HG03097 (cell line): ENCODE results near the gene SMTNL2.
"Not testable (repeated sequence)": the region's sequence is repeated elsewhere in the genome, so short reads cannot be mapped to it uniquely, and the experiment has no call there.

Experiments used
- ATAC-seq: cut with Tn5 transposase; IDR thresholded peaks from one replicate; pipeline ENCODE4 v1.9.1; 2021; ENCODE audit not compliant: unreplicated experiment, low FRiP score

The SMTNL2 gene

DNA sequence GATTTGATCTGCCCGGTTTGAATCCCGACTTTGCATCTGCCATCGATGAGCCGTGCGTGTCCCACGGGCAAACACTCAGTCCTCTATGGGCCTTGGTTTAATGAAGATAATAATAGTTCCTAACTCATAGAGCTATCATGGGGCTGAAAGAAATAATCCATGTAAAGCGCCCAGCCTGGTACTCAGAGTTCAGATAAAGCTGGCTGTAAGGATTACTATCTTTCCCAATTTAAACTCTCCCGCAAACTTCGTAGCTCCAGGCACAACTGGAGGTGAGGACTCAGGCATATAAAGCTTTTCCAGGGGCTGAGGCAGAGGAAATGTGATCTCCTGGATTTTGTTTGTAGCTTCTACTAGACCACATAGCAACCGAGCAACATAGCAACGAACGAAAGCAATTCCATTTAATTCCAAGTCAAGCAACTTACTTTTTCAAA is 40.9 kb downstream of the SMTNL2 start:
- no peak for ATAC-seq

DNA sequence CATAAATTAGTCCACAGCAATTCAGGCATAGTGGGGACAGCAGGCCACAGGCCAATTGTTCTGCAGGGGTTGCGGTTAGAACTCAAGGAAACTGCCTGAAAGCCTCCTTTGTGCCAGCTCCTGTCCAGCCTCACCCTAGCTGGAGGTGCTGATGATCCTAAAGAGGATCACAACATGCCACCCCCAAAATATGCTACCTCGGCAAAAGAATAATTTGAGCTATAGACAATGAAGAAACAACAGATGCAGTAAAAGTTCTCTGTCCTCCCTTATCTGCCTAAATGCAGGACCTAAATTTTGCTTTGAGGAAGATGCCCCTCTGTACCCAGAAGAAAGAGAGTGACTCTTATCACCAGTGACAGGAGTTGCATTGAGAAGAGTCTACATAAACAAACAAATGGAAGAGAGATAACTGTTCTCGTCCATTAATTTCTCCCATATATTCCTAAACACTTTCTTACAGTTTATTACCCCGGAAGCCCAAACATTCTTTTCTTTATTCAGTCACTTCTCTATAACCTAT is 42.5 kb downstream of the SMTNL2 start:
- no peak for ATAC-seq

DNA sequence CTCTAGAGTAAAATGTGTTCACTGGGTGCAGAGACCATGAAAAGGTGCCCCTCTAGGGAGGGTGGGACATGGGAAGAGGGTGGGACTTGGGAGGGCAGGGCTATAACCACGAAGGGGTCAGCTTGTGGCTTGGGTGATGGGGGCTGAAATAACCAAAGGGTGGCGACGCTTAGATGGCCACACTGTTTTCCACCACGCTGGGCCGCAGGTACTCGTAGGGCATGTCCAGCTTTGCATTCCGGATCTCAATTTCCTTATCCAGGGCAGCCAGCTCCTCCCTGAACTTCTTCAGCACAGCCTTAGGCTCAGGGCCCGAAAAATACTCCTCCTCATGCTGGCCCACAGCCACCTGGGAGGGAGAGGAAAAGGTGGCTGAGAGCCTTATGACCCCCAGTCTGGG is 47.1 kb downstream of the SMTNL2 start:
- ATAC-seq = no peak

DNA sequence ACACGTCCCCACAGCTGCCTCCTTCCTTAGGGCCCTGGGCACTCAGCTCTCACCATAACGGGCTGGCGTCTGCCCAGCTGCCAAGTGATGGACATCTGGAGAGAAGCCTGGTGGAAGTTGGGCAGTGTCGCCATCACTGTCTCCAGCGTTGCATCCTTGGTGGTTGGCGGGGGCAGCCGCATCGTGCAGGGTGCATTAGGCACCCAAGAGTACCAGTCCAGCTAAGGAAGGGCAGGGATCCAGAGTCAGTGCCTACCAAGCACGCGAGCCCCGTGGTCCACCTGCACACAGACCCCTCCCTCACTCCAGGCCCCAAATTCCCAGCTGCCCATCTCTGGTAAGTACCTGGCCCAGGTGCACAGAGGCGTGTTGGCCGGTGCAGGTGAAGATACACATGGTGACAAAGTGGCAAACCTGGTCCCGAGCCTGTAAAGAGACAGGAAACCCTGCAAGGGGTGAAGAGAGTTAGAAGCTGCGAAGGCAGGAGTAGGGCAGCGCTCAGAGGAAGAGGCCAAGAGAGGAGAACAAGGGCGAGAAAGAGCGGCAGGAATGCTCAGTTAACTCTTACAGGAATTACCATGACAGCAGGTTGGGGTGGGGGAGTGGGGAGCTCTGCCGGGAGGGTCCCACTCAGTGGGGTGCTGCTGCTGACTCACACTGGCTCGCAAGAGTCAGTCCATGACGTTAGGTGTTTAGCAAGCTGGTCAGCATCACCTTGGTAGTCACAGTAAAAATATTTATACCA is 47.7 kb downstream of the SMTNL2 start:
- no peak for ATAC-seq

DNA sequence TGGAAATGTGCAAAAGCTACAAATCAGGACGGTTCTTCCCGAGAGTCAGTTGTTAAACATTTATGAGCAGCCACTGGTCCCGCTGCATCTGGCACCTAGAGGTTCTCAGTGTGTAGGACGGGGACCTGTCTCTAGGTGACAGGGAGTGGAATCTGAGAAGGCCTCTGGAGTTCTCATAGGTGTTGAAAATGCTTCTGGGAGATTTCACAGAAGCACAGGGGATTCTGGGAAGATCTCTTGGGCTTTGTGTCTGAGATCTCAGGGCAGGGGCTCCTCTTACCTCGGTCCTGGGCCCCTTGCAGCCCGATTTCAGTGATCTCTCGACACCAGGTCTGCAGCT is 48.2 kb downstream of the SMTNL2 start:
- ATAC-seq = no peak

DNA sequence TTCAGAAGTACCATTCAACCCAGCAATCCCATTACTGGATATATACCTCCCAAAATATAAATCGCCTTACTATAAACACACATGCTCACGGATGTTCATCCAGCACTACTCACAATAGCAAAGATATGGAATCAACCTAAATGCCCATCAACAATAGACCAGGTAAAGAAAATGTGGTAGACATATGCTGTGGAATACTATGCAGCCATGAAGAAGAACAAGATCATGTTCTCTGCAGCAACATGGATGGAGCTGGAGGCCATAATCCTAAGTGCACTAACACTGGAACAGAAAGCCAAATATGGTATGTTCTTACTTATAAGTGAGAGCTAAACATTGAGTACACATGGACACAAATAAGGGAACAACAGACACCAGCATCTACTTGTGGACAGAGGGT is 49.3 kb downstream of the SMTNL2 start:
- no peak for ATAC-seq

DNA sequence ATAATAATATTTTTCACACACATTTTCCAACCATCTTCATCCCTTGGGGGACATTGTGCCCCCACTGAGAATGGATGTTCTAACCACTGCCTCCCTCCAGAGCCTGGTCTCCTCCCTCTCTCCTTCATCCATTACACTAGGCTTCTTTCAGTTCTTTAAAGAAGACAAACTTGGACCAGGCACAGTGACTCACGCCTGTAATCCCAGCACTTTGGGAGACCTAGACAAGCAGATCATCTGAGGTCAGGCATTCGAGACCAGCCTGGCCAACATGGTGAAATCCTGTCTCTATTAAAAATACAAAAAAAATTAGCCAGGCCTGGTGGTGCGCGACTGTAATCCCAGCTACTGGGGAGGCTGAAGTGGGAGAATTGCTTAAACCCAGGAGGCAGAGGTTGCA is 50.6 kb downstream of the SMTNL2 start:
- ATAC-seq = no peak

DNA sequence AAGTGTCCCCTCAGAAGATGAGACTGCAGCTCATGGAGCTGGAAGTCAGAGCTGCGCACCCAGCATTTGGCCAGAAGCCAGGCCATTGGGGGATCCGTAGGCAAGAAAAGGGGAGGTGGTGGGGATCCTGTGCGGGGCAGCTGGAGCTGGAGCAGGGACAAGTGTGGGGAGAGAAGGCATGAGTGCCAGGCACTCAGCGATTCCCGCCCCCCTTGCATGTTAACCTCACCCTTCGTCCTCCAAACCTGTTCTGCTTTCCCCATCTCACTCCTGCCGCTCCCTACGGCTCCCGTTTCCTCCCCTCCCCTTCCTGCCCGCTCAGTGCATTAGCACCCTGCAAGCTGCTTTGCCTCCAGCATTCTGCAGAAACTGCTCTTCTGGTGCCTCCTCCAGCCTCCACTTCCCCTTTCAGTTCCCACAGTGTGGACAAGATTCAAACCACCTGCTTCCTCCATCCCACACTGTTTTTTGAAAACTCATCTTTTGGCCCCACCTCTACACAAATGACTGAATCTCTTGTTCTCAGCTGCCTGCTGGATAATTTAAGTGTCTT is 51.6 kb downstream of the SMTNL2 start:
- ATAC-seq = no peak

DNA sequence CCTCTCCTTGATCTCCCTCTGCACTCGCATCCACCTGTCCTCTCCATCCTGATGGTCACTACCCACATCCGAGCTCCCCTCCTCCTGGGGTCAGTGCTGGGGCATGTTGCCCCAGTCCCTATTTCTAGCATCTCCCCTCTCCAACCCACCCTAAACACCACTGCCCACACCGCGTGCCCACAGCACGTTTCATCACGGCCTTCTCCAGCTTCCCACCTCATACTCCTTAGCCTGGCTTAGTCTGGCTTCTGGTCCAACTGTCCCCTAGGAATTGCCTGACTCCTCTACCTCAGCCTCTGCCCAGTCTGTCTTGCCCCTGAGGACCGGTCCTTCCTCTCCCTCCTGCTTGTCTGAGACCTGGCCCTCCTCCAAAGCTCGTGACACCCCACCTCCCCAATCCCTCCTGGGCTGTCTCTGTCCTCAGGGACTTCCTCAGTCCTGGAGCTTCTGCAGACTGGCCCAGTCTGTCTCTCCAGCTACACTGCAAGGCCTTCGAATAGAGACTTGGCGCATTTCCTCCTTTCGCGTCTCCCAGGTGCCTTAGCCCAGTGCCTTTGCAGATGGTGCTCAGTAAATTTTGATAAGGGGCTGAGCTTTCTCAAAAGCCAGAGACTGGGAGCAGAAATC is 52.3 kb downstream of the SMTNL2 start:
- no peak for ATAC-seq

DNA sequence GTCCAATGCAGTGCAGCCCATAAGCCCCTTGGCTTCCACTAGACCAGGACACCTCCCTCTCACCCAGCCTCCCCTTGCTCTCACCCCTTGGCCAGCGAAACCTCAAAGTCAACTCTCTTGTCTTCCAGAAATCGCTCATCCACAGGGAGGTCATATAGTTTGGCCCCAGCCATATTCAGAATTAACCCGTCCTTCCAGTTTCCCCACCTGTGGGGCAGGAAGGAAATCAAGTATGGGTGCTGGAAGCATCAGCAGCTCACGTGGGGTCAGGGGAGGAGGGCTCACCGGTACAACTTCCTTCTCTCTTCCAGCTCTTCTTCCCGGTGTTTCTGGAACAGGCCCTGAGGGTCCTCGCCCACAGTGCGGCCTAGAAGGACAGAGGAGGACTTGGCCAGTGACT is 54.4 kb downstream of the SMTNL2 start:
- ATAC-seq = not testable (repeated sequence)

DNA sequence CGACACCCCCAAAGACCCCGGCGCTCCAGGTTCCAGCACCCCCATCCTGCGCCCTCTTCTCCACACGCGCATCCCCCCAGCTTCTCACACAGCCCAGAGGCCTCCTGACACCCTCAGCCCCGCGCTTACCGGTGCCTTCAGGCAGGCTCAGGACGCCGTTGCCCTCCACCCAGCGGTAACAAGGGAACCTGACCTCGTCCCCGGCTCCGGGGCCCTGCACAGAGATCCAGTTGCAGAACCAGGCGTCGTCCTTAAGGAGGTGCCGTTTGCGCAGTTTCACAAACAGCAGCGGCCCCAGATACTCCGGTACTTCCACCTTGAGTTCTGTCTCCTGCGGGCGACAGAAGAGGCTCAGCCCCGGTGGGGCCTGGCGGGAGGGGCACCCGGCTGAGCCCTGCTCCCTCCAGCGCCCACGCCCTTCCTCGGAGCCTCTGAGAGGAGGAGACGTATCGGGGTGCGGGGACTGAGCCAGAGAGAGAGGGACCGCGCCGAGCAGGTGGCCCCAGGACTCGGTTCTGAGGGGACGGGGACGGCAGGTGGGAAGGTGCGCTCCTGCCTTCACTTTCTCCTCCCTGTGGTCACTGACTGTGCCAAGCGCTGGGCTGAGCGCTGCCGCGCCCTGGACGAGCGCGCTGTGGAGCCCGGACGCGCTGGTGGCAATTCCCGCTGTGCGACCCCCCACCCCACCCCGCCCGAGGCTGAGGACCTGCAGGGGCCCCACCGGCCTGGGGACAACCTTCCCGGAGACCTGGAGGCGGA is 55.2 kb downstream of the SMTNL2 start:
- ATAC-seq = not testable (repeated sequence)

DNA sequence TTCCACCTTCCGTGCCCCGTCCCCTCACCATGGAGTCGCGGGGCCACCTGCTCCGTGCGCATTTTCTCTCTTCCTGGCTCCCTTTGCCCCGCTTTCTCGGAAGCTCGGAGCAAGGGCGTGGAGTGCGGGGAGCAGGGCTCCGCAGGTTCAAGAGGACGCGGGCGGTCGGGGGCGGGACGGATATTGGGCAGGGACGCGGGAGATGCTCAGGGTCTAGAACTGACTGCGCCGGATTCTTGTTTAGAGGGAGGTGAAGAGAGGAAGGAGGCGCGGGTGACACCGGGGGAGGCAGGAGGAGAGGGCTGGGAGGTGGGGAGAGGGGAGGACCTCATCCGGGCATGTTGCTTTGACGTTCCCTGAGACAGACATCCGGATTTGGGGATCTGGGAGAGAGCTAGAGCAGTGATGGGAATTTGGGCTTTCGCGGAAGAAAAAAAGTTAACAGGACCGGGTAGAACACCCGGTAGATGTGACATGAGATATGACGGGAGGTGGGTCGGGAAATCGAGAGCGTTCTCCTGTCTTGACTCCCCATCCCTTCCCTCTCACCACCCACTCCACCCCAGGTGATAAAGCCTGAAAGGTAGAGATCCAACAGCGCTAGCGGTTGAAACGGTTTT is 56.4 kb downstream of the SMTNL2 start:
- ATAC-seq = not testable (repeated sequence)

DNA sequence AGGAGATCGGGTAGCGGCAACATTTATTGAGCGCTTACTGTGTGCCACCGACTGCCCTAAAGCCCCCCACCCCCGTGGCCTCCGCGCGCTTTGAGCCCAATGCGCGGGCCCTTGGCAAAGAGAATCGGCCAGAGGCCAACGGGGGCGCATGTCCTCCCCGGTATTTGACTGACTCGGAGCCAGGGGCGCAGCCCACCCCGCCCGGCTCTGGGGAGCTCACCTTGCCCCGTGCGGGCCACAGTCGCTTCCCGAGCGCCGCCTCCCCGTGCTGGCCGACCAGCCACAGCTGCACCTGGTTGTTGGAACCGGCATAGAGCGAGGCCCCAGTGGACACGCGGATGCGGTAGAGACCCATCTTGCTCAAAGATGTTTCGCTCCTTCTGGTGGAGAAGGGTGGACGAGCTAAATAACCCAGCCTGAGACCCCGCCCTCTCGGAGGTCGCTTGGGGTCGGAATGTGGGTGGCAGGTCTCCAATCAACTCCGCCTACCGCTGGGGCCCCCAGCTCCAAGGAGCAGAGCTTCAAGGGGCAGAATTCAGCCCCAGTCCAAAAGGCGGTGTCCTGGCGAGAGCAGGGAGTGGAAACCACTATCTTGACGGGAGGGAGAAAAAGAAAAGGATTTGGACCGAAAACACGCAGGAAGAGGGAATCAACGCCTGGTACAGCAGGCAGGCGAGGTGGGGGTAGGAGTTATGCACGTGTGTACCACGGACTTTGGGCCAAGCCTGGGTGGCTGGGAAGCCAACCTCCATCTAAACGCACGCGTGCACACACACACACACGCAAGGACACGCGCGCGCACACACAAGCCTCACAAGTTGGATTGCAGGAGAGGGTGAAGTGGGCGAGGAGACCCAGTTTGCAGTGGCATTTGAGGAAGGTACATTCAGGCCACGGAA is 57.2 kb downstream of the SMTNL2 start, which contains the start of gene ALOX15:
ALOX15 (minus strand) TSS at position 382 of the 899 bp plus-strand sequence; CDS start at position 355, 27 bp downstream.
- no peak for ATAC-seq

DNA sequence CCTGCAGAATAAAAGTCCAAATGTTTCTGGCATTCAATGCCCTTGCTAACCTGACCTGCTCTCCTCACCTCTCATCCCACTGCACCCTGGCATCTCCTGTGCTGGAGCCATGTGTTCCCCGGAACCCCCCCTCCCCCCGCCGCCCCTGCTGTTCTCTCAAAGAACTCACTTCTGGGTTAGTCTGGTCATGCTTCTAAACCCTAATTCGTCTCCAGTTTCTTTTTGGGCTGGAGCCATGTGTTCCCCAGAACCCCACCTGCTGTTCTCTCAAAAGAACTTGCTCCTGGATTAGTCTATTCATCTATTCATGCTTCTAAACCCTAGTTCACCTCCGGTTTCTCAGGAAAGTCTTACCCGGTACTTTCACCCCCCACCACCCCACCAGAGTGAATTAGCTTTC is 58.0 kb downstream of the SMTNL2 start:
- no peak for ATAC-seq

DNA sequence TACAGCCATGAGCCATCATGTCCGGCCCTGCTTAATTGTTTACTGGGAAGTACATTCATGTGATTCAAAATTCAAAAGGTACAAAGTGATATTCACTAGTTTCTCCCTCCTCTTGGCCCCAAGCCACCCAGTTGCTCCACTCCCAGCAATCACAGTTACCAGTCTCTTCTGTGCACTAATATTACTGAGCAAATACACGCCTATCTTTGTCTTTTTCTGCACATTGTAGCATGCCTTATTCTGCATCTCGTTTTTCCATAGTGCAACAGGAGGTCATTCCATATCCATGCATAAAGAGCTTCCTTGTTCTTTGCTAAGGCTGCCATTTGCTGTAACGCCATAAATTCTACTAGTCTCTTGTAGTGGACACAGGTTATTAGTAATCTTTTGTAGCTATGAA is 59.3 kb downstream of the SMTNL2 start:
- ATAC-seq = no peak

DNA sequence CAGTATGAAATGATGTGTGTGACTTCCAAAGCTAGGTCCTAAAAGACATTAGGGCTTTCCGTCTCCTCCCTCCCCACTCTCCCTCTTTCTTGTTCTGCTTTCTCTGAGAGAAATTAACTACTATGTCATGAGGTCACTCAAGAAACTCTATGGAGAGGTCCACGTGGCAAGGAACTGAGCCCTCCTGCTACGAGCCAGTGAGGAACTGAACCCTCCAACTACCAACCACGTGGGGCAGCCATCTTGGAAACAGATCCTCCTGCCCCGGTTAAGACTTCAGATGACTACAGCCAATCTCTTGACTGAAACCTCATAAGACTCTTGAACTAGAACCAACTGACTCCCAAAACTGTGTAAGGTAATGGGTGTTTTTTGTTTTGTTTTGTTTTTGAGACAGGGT is 61.3 kb downstream of the SMTNL2 start:
- ATAC-seq = no peak

DNA sequence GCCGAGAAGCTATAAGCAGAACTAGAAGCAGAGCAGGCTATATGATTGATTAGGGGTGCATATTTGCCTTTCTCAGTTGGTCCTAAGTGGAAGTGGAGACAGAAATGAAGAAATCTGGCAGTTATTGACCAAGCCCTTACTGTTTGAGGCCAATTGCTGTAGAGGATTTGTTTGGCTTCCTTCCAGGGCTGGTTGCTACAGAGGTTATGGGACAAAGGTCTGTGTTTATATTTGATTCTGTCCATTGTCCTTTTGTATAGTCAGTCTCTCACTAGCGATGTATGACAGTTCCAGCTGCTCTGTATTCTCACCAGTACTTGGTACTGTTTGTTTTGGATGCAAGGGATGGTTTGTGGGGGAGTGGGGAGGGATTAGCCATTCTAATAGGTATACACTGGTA is 64.4 kb downstream of the SMTNL2 start:
- no peak for ATAC-seq

DNA sequence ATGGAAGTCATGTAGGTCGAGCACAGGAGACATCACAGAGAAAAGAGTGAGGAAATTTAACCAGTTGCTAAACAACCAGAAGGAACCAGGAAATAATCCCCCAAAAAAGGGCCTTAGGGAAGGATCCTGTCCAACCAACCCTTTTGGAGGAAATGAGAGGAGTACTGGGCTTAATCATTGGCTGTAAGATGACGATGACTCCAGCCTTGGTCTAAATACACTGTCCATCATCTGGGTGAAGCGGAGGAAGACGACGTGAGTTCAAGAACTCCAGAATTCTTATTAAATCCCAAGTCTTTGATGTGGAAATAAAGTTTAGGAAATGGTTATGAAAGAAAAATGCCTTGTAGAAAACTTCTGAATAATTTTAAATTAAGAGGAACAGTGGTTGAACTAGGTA is 68.7 kb downstream of the SMTNL2 start:
- no peak for ATAC-seq

DNA sequence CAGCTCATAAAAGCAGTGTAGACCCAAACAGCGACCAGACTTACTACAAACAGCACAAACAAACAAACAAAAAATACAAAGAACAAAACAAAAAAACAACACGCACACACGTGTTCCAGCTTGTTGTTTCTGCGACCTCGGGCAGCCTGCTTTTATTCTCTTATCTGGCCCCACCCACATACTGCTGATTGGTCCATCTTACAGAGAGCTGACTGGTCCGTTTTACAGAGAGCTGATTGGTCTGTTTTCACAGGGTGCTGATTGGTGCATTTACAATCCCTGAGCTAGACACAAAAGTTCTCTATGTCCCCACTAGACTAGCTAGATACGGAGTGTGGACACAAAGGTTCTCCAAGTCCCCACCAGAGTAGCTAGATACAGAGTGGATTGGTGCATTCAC is 71.6 kb downstream of the SMTNL2 start:
- ATAC-seq = not testable (repeated sequence)

DNA sequence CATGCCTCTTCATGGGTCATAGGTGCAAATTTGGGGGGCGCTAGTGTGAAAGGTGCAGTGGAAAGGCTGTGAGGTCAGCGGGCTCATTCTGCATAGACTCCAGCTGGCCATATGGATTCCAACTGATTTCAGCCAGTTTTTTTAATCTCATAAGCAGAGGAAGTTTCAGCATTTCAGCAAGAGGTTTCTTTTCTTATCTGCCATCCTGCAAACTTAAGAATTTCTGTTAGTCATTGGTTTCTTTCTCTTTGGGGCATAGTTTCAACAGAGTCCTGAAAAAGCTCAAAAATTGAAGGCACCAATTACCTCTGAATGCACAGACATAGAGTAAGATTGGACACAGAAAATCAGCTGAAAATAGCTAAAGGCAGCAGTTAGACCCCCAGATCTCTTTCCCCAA is 73.3 kb downstream of the SMTNL2 start:
- ATAC-seq = no peak
